Neuronal stem cell (in vitro differentiated cells): ENCODE results near the gene ATP2A3.

Source experiments
- DNase-seq: peaks from one replicate; pipeline ENCODE4 v3.0.0-alpha.2; 2013; ENCODE audit warnings: low spot score
- H2AFZ ChIP-seq: one replicate; pipeline ENCODE4 v1.6.1; 2013; ENCODE audit warnings: mild to moderate bottlenecking, low read length, inconsistent platforms
- H2AK5ac ChIP-seq: 2 replicates; pipeline ENCODE4 v1.6.1; 2013; ENCODE audit warnings: low read depth, mild to moderate bottlenecking, inconsistent platforms, low read length, moderate library complexity, mixed read lengths
- H2BK120ac ChIP-seq: 2 replicates; pipeline ENCODE4 v1.6.1; 2013; ENCODE audit warnings: low read depth, mild to moderate bottlenecking, inconsistent platforms, low read length, moderate library complexity, mixed read lengths
- H2BK12ac ChIP-seq: one replicate; pipeline ENCODE4 v1.6.1; 2013; ENCODE audit warnings: low read length, inconsistent platforms
- H2BK15ac ChIP-seq: 2 replicates; pipeline ENCODE4 v1.6.1; 2013; ENCODE audit warnings: mild to moderate bottlenecking, low read length, inconsistent platforms, mixed read lengths
- H2BK5ac ChIP-seq: one replicate; pipeline ENCODE4 v1.6.1; 2013; ENCODE audit warnings: inconsistent platforms, mild to moderate bottlenecking, low read length, moderate library complexity
- H3K14ac ChIP-seq: one replicate; pipeline ENCODE4 v1.6.1; 2013; ENCODE audit warnings: low read length, inconsistent platforms
- H3K18ac ChIP-seq: 2 replicates; pipeline ENCODE4 v1.6.1; 2013; ENCODE audit warnings: low read length, inconsistent platforms
- H3K23ac ChIP-seq: 2 replicates; pipeline ENCODE4 v1.6.1; 2013; ENCODE audit warnings: low read depth, mild to moderate bottlenecking, mixed read lengths, low read length, inconsistent platforms; ENCODE audit not compliant: poor library complexity
- H3K27ac ChIP-seq: replicated peaks from 3 replicates; pipeline ENCODE4 v1.5.1; 2013; ENCODE audit warnings: low read length, inconsistent platforms
- H3K27me3 ChIP-seq, 3 experiments: 2 replicates each; pipeline ENCODE4 v1.6.1; 2013; ENCODE audit warnings: low read length in 3 of 3, mild to moderate bottlenecking in 2 of 3, inconsistent platforms in 1 of 3, low read depth in 1 of 3, mixed read lengths in 1 of 3, moderate library complexity in 1 of 3; ENCODE audit not compliant: control insufficient read depth in 3 of 3, insufficient read depth in 3 of 3
- H3K36me3 ChIP-seq, 2 donors: replicated peaks in 1 of 2; 2 replicates each; pipeline ENCODE4 v1.6.1; 2013; ENCODE audit warnings: low read length in 2 of 2; ENCODE audit not compliant: control insufficient read depth in 2 of 2, insufficient read depth in 2 of 2
- H3K4ac ChIP-seq: 2 replicates; pipeline ENCODE4 v1.6.1; 2013; ENCODE audit warnings: inconsistent platforms, mild to moderate bottlenecking, low read length, moderate library complexity
- H3K4me1 ChIP-seq, 2 donors: 1 replicate in 1 of 2; 2 replicates in 1 of 2; pipeline ENCODE4 v1.6.1; 2013; ENCODE audit warnings: low read length in 2 of 2, low read depth in 1 of 2; ENCODE audit not compliant: control insufficient read depth in 2 of 2, insufficient read depth in 1 of 2
- H3K4me2 ChIP-seq: one replicate; pipeline ENCODE4 v1.6.1; 2013; ENCODE audit warnings: mild to moderate bottlenecking, low read length, inconsistent platforms; ENCODE audit not compliant: insufficient read depth, poor library complexity, severe bottlenecking
- H3K4me3 ChIP-seq, 2 donors: 2 replicates each; pipeline ENCODE4 v1.5.1; 2013; ENCODE audit warnings: low read length in 2 of 2, mild to moderate bottlenecking in 2 of 2, inconsistent platforms in 1 of 2, moderate library complexity in 1 of 2
- H3K79me1 ChIP-seq: one replicate; pipeline ENCODE4 v1.6.1; 2013; ENCODE audit warnings: low read depth, mild to moderate bottlenecking, inconsistent platforms, low read length, moderate library complexity
- H3K9ac ChIP-seq: one replicate; pipeline ENCODE4 v1.6.1; 2013; ENCODE audit warnings: mild to moderate bottlenecking, low read depth, low read length, inconsistent platforms; ENCODE audit not compliant: poor library complexity
- H3K9me3 ChIP-seq, 2 donors: replicated peaks in 1 of 2; 2 replicates each; pipeline versions ENCODE3 to v1.6.1; 2013; ENCODE audit warnings: low read length in 2 of 2, mild to moderate bottlenecking in 2 of 2, inconsistent platforms in 1 of 2, low read depth in 1 of 2, mixed read lengths in 1 of 2, moderate library complexity in 1 of 2; ENCODE audit not compliant: control insufficient read depth in 2 of 2, insufficient read depth in 1 of 2
- H4K8ac ChIP-seq: one replicate; pipeline ENCODE4 v1.6.1; 2013; ENCODE audit warnings: low read depth, mild to moderate bottlenecking, inconsistent platforms, low read length, moderate library complexity
- H4K91ac ChIP-seq: one replicate; pipeline ENCODE4 v1.6.1; 2013; ENCODE audit warnings: low read length, low read depth, mild to moderate bottlenecking, inconsistent platforms; ENCODE audit not compliant: poor library complexity
- WGBS, 2 donors: extraction: QIAGEN DNeasy Blood & Tissue Kit; methylation state at CpG; one replicate each; pipeline ENCODE4 v1.1.7; 2013; ENCODE audit warnings: missing lambda C conversion rate in 2 of 2, mixed read lengths in 1 of 2; ENCODE audit not compliant: insufficient read length in 2 of 2, insufficient replicate concordance in 1 of 2; ENCODE audit errors: extremely low coverage in 2 of 2; 5-methylcytosine and 5-hydroxymethylcytosine counted together

Gene ATP2A3

GRCh38 chr17:3947318-3947810, 16.9 kb downstream of the ATP2A3 start:
- Histone ChIP-seq H4K8ac (no peak overlapping the region), H3K27me3 (peaks cover 0 to 31% (median 5%) of the 10 kb centered on the region in 3 experiments), H2BK5ac (no peak overlapping the region), H3K9ac (no peak overlapping the region), H2BK15ac (no peak overlapping the region), H2AK5ac (peak overlapping the region; percentile 81), H3K36me3 (no peaks in the 10 kb centered on the region), H3K4ac (no peak overlapping the region), H3K27ac (no peak overlapping the region), H2BK12ac (peak overlapping the region; percentile 75), H3K4me2 (no peak overlapping the region), H3K23ac (peak overlapping the region; percentile 37), H3K4me3 (no peak overlapping the region), H3K9me3 (no peaks in the 10 kb centered on the region), H3K14ac (no peak overlapping the region), H4K91ac (peak overlapping the region; percentile 65), H3K18ac (peak overlapping the region; percentile 35), H2BK120ac (no peak overlapping the region), H3K4me1 (peaks cover 0 to 10% of the 10 kb centered on the region in 2 donors), H3K79me1 (no peaks in the 10 kb centered on the region), H2AFZ (no peak overlapping the region)
- no CpG with 5 or more reads among the region's 43 CpGs for WGBS, 2 donors
- DNase-seq = no peak

GRCh38 chr17:3946711-3947235, 17.5 kb downstream of the ATP2A3 start:
- no peak overlapping the region for H3K23ac ChIP-seq
- H4K91ac ChIP-seq = no peak overlapping the region
- peaks cover 0 to 10% of the 10 kb centered on the region in 2 donors for H3K4me1 ChIP-seq
- H2BK5ac ChIP-seq = no peak overlapping the region
- no peak overlapping the region for H3K9ac ChIP-seq
- no peak overlapping the region for H2BK120ac ChIP-seq
- H3K4ac ChIP-seq = no peak overlapping the region
- no peak overlapping the region for H2AFZ ChIP-seq
- no peak overlapping the region for H2BK12ac ChIP-seq
- peak overlapping the region; percentile 43 for H4K8ac ChIP-seq
- peak overlapping the region; percentile 81 for H2AK5ac ChIP-seq
- no peak overlapping the region for H3K27ac ChIP-seq
- H3K79me1 ChIP-seq = no peaks in the 10 kb centered on the region
- H3K36me3 ChIP-seq = no peaks in the 10 kb centered on the region
- H3K18ac ChIP-seq = peak overlapping the region; percentile 11
- H3K27me3 ChIP-seq = peaks cover 0 to 34% (median 5%) of the 10 kb centered on the region in 3 experiments
- H3K4me3 ChIP-seq = no peak overlapping the region
- no peak for DNase-seq
- WGBS, 2 donors = no CpG with 5 or more reads among the region's 5 CpGs
- H2BK15ac ChIP-seq = no peak overlapping the region
- no peaks in the 10 kb centered on the region for H3K9me3 ChIP-seq
- H3K14ac ChIP-seq = no peak overlapping the region
- H3K4me2 ChIP-seq = no peak overlapping the region

- Histone ChIP-seq H3K18ac (peak overlapping the region; percentile 98), H4K8ac (no peak overlapping the region), H2BK120ac (no peak overlapping the region), H3K27me3 (peaks cover 0 to 34% (median 5%) of the 10 kb centered on the region in 3 experiments), H2BK15ac (peak overlapping the region; percentile 86), H2BK12ac (peak overlapping the region; percentile 78), H3K9ac (peak overlapping the region; percentile 78), H4K91ac (no peak overlapping the region), H3K36me3 (no peaks in the 10 kb centered on the region), H2AFZ (peak overlapping the region; percentile 74), H3K9me3 (no peaks in the 10 kb centered on the region), H2BK5ac (no peak overlapping the region), H2AK5ac (peak overlapping the region; percentile 48), H3K4me3 (peak overlapping the region in 1 of 2 donors; percentile 85), H3K4me2 (peak overlapping the region; percentile 81), H3K14ac (peak overlapping the region; percentile 79), H3K27ac (no peak overlapping the region), H3K4me1 (peaks cover 0 to 10% of the 10 kb centered on the region in 2 donors), H3K79me1 (no peaks in the 10 kb centered on the region), H3K23ac (peak overlapping the region; percentile 52), H3K4ac (peak overlapping the region; percentile 80)
- no CpG with 5 or more reads among the region's 68 CpGs for WGBS, 2 donors
- DNase-seq = peak; percentile 82
These were observed 19.5 kb downstream of the ATP2A3 start for GRCh38 chr17:3944485-3945388.
